Prostate gland (tissue), 2 donors: Measurements from ENCODE around the gene PI3.
"Not testable (repeated sequence)": the region's sequence is repeated elsewhere in the genome, so short reads cannot be mapped to it uniquely, and the experiment has no call there.

Source experiments
- POLR2AphosphoS5 ChIP-seq: sonication (generic); formaldehyde crosslinking; IDR thresholded peaks from one replicate; pipeline ENCODE4 v1.6.1; 2017; ENCODE audit warnings: antibody characterized with exemption
- TF ChIP-seq, protein P1 (sequence below), 4 experiments: fragments of 200-600 bp in 2 of 4; fragments of 450-650 bp in 2 of 4; sonication (generic) in 2 of 4; IDR thresholded peaks; 1 replicate in 3 of 4; 2 replicates in 1 of 4; pipeline ENCODE4 v1.5.1; 2016 to 2019; ENCODE audit warnings: antibody characterized with exemption in 4 of 4, mild to moderate bottlenecking in 2 of 4, moderate library complexity in 2 of 4

DNA sequence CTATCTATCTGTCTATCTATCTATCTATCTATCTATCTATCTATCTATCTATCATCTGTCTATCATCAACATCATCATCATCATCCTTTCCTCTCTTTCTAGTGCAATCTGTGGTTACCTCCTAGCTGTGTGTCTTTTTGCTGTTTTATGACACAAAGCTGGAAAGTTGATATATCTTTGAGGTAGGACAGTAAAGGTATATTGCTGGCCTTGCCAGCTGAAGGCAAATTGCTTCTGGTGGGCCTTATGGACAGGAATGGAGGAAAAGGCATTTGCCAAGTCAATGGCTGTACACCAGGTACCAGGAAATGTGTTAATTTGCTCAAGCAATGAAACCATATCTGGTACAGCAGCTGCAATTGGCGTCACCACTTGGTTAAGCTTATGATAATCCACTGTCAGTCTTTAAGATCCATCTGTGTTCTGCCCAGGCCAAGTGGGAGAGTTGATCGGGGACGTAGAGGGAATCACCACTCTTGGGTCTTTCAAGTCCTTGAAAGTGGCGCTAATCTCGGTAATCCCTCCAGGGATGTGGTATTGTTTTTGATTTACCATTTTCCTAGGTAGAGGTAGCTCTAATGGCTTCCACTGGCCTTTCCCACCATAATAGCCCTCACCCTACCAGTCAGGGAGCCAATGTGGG is 34.8 kb upstream of the PI3 start:
- not testable (repeated sequence) for TF ChIP-seq POLR2AphosphoS5
- TF ChIP-seq, protein P1, sequence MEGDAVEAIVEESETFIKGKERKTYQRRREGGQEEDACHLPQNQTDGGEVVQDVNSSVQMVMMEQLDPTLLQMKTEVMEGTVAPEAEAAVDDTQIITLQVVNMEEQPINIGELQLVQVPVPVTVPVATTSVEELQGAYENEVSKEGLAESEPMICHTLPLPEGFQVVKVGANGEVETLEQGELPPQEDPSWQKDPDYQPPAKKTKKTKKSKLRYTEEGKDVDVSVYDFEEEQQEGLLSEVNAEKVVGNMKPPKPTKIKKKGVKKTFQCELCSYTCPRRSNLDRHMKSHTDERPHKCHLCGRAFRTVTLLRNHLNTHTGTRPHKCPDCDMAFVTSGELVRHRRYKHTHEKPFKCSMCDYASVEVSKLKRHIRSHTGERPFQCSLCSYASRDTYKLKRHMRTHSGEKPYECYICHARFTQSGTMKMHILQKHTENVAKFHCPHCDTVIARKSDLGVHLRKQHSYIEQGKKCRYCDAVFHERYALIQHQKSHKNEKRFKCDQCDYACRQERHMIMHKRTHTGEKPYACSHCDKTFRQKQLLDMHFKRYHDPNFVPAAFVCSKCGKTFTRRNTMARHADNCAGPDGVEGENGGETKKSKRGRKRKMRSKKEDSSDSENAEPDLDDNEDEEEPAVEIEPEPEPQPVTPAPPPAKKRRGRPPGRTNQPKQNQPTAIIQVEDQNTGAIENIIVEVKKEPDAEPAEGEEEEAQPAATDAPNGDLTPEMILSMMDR (IDR thresholded peaks at IDR 0.05) = not testable (repeated sequence)
